ENCODE results near the gene BBS2.

DNA sequence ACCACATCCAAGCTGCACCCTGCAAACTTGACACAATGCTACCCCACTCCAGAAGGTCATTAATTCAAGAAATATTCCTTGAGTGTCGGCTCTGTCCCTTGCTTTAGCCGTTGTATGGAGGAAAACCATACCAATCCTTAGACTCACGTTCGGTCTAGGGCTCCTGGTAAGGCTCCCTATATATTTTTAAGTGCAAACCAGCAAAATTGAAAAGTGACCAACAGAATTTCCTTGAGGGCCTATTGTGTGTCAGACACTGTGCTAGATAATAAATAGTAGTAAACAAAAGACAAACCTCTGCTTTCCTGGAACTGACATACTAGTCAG, 390 bp upstream of the BBS2 start:
- TF ChIP-seq, protein P1, sequence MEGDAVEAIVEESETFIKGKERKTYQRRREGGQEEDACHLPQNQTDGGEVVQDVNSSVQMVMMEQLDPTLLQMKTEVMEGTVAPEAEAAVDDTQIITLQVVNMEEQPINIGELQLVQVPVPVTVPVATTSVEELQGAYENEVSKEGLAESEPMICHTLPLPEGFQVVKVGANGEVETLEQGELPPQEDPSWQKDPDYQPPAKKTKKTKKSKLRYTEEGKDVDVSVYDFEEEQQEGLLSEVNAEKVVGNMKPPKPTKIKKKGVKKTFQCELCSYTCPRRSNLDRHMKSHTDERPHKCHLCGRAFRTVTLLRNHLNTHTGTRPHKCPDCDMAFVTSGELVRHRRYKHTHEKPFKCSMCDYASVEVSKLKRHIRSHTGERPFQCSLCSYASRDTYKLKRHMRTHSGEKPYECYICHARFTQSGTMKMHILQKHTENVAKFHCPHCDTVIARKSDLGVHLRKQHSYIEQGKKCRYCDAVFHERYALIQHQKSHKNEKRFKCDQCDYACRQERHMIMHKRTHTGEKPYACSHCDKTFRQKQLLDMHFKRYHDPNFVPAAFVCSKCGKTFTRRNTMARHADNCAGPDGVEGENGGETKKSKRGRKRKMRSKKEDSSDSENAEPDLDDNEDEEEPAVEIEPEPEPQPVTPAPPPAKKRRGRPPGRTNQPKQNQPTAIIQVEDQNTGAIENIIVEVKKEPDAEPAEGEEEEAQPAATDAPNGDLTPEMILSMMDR (IDR thresholded peaks at IDR 0.05): no peak
- TF ChIP-seq ZFX (IDR thresholded peaks at IDR 0.05; ENCODE audit: borderline replicate concordance): no peak
